Neural progenitor cell (in vitro differentiated cells): ENCODE measurements around the gene GALNT2.

Experiments used
- EZH2 ChIP-seq: fragments of 200-600 bp; sonication (generic); IDR thresholded peaks from 2 replicates; pipeline ENCODE4 v1.6.1; 2017; ENCODE audit warnings: antibody characterized with exemption, mild to moderate bottlenecking, moderate library complexity
- TF ChIP-seq, protein P1 (sequence below): fragments of 200-600 bp; sonication (generic); IDR thresholded peaks from 2 replicates; pipeline ENCODE4 v1.5.1; 2017; ENCODE audit warnings: antibody characterized with exemption, mild to moderate bottlenecking

- TF ChIP-seq, protein P1, sequence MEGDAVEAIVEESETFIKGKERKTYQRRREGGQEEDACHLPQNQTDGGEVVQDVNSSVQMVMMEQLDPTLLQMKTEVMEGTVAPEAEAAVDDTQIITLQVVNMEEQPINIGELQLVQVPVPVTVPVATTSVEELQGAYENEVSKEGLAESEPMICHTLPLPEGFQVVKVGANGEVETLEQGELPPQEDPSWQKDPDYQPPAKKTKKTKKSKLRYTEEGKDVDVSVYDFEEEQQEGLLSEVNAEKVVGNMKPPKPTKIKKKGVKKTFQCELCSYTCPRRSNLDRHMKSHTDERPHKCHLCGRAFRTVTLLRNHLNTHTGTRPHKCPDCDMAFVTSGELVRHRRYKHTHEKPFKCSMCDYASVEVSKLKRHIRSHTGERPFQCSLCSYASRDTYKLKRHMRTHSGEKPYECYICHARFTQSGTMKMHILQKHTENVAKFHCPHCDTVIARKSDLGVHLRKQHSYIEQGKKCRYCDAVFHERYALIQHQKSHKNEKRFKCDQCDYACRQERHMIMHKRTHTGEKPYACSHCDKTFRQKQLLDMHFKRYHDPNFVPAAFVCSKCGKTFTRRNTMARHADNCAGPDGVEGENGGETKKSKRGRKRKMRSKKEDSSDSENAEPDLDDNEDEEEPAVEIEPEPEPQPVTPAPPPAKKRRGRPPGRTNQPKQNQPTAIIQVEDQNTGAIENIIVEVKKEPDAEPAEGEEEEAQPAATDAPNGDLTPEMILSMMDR: no peak
- no peak for TF ChIP-seq EZH2
Measured at GRCh38 chr1:230022666-230023380, 44.2 kb upstream of the GALNT2 start.
